Fibroblast of skin of back (primary cell): ENCODE data around the gene NR1D2.

Experiments used
- DNase-seq: peaks from one replicate; pipeline ENCODE4 v3.0.0-alpha.2; 2013

Gene NR1D2

DNA sequence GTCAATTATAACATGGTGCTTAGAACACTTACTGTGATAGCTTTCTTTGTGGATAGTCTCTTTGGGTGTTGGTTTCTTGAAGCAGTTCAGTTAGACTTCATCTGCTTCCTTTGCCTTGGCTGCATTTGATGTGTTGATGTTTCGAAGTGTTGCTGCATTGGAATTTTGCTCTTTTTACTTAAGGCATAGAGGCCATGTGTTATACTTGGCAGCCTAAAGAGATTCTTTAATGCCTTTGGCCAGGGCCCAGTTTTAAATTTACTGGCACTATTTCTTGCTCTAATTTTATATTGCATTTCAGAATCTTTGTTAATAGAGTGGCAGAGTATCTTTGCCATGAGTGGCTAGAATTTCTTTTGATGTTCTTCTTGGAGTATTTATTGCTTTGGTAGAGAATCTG lies 21.2 kb downstream of the NR1D2 start:
- peak; percentile 84 for DNase-seq

DNA sequence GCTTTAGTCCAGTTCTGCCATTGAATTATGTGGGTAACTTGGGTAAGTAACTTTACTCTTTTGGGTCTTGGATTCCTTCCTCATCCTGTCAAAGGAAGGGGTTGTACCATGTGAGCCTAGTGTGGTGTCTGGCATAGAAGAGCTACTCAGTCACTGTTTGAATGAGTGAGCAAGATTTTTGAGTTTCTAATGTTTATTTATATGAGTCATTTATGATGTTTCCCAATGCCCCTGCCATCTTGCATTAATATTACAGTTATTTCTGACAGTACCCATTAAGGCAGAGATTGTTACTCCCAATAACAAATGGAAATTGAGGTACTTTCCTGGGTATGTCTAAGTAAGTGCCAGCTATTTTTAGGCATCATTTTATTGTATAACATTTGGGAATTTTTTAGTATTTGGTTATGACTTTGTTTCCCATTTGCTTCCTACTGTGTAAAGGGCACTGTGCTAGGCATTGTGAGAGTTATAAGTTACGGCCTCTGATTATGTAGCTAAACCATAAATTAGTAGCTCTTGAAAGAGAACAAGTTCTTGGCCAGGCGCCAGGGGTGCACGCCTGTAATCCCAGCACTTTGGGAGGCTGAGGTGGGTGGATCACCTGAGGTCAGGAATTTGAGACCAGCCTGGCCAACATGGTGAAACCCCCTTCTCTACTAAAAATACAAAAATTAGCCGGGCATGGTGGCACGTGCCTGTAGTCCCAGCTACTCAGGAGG lies 23.5 kb downstream of the NR1D2 start:
- peak; percentile 63 for DNase-seq

DNA sequence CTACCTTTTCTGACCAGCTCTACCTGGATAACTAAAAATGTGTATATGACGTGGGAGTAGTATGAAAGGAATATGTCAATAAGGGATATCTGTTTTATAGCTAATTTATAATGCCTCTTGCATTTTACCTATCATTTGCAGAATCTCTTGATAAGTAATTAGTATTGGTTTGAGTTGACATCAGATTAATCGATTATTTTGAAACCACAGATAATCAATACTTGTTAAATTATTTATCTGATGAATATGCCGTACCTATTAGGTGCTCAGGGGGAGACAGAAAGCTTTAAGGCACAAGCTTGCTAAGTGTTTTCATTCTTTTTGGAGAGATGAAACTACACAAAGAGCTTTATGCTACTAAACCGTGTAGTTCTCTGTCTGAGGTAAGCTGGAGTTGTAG lies 24.3 kb downstream of the NR1D2 start:
- DNase-seq = no peak

DNA sequence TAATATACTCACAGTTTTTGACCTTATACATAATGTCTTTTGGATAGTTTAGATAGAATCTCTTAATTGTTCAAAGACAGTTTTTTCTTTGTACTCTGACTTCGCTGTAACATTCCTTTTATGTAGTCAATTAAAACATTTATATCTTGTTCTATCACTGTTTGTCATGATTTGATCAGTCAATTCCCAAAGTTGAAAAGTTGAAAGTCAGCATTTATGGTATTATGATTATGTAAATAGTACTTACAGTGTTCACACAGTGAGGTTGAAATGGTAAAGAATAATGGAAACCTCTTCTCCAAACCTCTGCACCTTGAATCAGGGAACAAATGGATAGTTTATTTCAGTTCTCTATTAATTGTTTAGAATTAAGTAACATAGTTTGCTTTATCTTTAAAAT lies 26.6 kb downstream of the NR1D2 start:
- no peak for DNase-seq

DNA sequence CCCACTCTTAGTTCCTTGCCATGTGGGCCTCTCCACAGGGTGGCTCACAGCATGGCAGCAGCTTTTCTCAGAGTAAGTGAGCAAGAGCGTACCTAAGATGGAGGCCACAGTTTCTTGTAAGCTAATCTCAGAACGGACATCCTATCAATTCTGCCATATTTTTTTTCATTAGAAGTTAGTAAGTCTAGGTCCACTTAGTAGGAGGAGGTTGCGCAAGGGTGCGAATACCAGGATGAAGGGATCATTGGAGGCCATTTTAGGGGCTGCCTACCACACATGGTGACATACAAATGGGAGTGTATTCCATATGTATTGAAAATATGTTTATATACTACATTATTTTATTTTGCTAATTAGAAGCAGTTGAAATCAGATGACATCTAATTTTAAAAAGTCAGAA lies 31.5 kb downstream of the NR1D2 start:
- no peak for DNase-seq

DNA sequence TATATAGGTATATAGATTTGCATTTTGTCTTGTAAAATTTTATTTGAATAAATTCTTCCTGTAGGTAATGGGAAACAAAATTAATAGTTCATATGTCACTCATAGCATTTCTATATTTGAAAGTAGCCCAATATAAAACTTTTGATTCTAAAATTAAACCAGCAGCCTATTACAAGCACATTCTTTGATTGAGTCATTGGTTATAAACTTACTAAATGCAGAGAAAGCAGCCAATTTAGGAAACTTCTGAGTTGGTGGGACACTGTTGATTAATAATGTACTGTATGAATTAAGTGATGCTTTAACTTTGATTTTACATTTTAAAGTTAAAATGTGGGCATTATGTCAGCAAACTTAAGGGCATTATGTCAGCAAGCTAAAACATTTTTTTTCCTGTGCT lies 34.5 kb downstream of the NR1D2 start:
- no peak for DNase-seq

DNA sequence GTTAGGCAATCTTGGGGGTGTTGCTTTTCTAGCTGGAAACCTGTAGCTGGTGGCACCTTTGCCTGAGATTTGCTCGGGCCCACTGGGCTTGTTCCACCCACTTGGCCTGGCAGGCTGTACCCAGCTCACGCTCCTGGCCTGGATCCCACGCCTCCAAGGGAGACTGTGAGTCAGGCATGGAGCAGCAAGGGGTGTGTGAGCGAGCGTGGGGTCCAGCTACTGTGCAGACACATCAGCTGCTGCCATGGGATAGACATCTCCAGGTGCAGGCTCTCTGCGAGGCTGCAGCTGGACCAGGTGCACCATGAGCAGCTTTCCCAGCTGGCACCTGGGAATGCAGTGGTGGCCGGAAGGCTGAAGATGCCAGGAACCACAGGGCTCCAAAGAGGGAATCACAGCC lies 36.0 kb downstream of the NR1D2 start:
- no peak for DNase-seq

DNA sequence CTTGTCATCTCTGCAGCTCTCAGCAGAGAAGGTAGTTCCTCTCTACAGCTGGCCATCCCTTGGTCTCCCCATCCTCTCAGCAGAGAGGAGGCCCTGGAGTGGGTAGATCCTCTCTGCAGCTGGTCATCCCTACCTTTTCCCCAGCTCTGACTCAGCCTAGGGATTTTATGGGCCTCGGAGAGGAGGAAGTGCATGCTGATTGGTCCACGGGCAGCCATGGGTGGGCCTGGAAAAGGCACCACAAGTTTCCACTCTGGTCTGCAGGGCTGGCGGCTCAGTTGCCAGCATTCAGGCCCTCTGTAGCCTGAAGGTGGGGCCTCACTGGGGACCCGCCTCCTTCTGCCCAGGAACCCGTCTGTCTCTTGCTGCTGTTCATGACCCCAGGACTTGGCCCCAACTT lies 36.9 kb downstream of the NR1D2 start:
- no peak for DNase-seq

DNA sequence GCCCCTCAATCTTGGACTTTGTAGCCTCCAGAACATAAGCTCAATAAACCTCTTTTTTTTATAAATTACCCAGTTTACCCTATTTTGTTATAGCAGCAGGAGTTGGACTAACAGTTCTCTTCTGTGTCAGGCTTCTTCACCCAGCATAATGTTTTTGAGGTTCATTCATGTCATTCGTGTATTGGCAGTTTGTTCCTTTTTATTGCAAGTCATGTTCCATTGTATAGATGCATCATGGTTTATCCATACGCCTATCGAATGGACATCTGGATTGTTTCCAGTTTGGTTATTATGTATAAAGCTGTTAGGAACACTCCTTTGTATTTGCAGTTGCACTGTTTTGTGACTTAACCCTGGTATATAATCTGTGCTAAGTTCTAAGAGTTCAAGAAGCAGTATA lies 39.8 kb downstream of the NR1D2 start:
- no peak for DNase-seq

DNA sequence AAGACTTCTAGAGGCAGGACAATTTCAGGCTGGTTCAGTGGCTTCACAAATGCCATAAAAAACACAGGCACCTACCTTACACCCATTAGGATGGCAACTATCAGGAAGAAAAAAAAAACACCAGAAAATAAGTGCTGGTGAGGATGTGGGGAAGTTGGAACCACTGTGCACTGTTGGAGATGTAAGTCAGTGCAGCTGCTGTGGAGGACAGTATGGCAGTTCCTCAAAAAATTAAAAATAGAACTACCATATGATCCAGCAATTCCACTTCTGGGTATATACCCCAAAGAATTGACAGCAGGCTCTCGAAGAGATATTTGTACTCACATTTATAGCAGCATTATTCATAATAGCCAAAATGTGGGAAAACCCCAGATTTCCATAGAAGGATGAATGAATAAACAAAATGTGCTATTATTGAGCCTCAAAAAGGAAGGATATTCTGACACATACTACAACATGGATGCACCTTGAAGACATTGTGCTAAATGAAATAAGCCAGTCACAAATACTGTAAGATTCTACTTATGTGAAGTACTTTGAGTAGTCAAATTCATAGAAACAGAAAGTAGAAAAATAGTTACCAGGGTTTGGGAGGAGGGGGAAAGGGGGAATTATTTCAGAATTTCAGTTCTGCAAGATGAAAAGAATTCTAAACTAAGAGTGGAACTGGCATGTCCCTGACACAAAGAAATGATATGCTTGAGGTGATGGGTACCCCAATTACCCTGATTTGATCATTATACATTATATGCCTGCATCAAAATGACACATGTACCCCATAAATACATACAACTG lies 40.9 kb downstream of the NR1D2 start:
- no peak for DNase-seq

DNA sequence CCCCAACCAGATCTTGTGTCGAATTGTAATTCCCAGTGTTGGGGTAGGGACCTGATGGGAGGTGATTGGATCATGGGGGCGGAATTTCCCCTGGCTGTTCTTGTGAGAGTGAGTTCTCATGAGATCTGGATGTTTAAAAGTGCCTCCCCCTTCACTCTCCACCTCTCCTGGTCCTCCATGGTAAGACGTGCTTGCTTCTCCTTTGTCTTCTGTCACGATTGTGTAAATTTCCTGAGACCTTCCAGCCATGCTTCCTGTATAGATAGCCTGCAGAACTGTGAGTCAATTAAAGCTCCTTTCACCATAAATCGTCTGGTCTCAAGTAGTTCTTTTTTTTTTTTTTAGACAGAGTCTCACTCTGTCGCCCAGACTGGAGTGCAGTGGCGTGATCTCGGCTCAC lies 42.3 kb downstream of the NR1D2 start:
- DNase-seq = no peak

DNA sequence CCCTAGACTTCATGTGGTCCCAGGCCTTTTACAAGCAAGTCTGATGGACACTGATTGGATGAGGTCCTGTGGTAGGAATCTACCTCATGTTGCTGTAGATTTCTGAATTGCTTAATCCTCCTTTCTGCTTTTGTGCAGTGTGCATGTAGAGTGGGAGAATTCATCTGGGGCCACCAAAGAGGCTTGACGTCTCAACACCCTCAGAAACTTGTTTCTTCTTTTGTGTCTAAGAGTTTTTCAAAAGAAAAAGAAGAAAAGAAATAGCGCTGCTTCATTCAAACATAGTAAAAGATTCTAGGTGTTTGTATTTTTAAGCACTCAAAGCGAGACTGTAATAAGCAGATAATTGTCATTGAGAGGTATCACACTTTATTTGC lies 46.2 kb downstream of the NR1D2 start:
- DNase-seq = no peak

DNA sequence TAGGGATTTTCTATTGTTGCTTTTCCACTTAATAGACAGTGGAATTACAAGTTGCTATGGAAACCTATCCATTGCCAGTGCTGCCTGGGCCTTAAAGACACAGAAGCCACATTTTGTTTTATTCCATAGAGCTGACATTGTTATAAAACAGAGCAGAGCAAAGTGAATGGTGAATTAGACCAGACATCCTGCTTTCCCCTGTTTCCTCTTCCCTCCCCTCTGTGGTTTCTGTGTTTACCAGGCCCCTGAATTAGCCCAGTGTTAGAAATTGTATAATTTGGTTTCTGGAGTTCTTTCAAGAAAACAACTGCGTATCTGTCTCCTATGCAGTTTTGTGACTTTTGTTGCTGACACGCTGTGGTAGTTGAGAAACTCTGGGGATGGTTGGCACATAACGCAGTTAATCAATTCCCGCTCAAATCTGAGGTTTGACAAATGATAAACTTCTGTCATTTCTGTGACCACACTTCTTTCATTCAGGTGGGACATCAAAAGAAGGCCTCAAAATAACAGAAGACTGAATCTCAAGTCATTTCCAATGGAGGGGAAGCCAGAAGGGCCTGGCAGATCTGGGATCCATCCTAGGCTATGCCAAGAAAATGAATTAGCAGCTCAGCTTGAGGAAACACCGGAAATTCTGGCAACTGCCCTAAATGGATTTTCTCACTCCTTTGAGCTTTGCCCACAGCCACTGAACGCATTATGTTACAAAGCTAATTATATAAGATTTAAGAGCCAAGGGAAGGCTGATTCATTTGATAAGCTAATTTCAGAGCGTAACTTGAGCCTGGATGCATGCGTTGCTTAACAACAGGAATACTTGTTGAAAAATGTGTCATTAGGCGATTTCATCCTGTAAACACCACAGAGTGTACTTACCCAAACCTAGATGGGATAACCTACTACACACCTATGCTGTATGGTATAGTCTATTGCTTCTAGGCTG lies 46.9 kb downstream of the NR1D2 start:
- DNase-seq = peak; percentile 4

DNA sequence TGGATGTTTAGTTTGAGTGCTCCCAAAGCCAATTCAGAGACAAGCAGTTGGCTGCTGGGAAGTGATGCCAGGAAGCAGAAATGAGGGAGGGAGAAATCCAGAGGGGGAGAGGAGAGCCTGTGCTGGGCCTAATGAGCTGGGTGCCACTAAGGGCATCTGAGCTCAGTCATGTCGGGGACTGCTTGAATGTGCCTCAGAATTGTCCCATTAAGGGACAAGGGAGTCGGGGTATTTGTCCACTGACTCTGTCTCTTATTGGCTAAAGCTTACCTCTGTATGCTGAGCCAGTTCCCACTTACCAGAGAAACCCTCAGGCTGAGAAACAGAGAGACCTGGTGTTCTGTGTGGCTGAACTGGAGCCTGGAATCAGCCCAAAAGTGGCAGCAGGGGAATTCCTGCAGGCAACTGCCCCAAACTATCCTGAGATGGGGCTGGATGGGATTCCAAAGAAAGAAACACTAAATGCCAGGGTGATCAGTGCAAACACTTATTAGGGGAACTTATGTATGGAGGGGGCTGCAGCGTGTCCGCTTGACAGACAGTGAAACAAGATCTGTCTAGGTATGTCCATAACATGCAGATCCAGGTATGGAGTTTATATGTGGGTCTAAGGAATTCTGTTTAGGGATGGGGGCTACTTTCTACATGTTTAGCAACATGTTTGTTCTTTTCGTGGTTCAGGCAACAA lies 48.6 kb downstream of the NR1D2 start:
- DNase-seq = no peak

DNA sequence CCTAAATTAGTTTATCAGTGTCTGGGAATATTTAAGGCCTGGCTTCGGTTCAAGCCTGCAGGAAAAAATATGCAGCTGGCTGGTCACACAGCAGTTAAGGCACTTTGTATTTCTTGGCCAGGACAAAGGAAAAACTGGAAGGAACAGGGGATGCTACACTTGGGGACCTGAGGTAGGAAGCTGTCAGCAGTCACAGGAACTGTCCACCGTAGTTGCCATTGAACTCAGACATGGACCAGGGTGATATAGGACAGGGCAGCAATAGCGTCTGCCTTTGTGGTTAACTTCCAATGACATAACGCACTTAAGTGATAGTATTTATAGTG lies 49.1 kb downstream of the NR1D2 start:
- DNase-seq = no peak

DNA sequence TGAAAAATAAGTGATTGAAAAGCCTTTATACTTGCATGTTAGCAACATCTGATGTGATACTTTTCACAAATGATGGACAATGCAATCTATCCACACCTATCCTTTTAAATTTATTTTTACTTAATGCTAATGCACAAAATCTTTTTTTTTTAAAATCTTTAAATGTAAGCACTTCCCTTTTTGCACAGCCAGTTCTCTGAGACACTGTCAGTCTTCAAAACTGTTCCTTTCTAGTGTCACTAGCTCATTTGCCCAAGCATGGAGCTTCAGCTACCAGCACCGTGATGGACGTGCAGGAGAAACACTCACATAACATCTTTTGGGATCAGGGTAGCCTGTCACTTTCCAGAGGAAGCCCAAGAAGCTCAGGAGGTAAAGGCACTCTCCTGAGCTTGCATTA lies 50.1 kb downstream of the NR1D2 start:
- no peak for DNase-seq

DNA sequence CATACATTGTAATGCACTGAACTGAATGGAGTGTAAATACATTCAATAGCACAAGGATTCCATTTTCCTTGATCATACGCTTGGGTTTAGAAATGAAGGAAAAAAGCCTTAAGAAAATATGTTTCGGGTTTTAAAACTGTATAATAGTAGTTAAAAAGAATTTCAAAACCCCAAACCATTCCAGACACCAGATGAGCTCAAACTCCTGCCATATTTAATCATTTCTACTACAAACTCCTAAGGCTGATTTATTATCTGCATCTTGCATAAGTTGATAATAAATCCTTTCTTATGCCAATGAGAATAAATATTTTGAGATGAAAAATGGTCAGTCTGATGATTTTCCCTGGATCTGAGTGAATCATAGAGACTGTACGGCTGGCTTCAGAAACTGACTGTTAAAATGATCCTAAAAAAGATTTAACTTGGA lies 51.0 kb downstream of the NR1D2 start:
- DNase-seq = peak; percentile 62

DNA sequence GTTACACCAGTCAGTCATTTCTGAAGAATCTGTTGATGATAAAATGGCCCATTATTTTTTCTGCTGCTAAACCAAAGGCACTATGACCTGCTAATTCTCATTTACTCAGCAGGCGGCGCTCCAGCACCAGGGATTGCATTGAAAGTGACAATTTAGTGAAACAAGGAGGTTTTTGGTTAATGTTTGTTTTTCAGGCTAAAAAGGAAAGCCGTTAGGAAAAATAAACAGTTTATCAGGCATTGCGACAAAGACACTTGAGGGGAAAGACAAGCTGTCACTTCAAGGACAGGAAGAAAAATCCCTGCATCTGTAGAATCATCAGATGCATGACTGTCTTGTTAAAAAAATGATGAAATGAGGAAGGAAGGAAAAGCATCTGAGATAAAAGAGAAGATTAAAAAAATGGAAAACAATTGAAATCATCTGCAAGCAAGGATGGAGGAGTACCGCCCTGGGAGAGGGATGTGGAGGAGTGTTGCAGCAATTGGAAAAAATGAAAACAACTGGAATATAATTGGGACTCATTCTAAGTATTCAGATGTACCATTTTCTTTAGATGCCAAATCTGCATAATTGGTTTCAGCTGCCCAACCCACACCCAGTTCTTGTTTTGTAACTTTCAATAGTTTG lies 54.0 kb downstream of the NR1D2 start:
- DNase-seq = peak; percentile 66

DNA sequence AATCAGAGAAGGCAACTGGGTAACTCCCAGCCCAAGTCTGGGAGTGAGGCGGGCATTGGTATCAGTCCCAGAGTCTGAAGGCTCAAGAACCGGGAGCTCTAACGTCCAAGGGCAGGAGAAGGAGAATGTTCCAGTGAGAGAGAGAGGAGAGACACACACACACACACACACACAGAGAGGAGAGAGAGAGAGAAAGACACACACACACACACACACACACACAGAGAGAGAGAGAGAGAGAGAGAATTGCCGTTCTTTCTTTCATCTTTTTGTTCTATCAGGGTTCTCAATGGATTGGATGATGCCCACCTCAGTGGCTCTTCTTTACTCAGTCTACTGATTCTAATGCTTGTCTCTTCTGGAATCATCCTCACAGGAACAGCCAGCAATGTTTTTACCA lies 57.0 kb downstream of the NR1D2 start:
- no peak for DNase-seq

DNA sequence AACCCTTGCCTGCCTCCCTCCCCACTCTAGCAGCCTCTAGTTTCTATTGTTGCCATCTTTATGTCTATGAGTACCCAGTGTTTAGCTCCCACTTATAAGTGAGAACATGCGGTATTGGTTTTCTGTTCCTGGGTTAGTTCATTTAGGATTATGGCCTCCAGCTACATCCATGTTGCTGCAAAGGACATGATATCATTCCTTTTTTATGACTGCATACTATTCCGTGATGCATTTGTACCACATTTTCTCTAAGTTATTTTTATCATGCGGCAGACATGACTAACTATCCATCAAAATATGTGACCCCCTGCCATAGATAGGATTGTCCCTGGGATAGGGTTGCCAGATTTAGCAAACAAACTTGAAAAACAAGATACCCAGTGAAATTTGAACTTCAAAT lies 58.4 kb downstream of the NR1D2 start:
- no peak for DNase-seq

DNA sequence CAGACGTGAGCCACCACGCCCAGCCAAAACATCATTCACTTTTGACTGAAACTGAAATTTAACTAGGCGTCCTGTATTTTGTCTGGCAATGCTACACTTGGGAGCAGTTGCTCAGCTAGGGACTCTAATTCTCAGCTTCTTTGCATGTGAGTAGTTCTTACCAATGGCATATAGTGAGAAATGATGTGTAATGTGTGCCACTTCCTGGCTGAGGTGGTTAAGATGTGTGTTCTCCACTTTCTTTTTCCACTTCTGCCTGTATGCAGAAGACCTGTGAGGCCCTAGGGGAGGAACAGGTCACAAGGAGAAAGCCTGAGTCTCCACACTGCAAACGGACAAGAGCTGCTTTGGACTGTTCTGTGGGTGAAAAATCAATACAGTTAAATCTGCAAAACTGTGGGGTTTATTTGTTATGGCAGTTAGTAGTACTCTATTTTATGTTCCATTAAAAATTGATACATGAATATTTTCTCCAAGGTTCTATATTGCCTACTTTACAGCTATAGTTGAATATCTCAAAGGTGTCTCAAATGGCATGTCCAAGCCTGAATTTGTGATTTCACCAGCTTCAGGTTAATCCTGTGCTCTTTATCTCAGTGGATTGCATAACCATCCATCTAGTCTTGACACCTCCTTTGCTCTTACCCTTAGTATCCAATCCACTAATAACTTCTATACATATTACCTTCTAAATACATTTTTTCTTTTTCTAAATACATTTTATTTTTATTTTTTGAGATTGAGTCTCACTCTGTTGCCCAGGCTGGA lies 59.3 kb downstream of the NR1D2 start:
- DNase-seq = no peak

DNA sequence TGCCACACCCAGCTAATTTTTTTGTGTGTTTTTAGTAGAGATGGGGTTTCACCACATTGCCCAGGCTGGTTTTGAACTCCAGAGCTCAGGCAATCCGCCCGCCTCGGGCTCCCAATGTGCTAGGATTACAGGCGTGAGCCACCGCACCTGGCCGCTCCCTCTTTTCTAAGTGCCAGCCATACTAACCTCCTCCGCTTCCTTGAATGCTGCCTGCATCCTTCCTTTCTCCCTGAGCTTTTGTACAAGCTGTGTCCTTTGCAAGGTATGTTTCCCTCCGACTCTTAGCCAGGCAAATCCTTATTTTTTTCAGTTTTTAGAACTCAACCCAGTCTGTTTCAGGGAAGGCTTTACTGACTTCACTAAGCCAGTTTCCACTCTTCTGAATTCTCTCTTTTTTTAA lies 60.6 kb downstream of the NR1D2 start:
- no peak for DNase-seq
